GM04504 (cell line): ENCODE data around the gene C4orf36.

ENCODE experiments used
- DNase-seq: peaks from one replicate; pipeline ENCODE4 v3.0.0-alpha.2; 2012; ENCODE audit warnings: low read depth

C4orf36 gene

DNA sequence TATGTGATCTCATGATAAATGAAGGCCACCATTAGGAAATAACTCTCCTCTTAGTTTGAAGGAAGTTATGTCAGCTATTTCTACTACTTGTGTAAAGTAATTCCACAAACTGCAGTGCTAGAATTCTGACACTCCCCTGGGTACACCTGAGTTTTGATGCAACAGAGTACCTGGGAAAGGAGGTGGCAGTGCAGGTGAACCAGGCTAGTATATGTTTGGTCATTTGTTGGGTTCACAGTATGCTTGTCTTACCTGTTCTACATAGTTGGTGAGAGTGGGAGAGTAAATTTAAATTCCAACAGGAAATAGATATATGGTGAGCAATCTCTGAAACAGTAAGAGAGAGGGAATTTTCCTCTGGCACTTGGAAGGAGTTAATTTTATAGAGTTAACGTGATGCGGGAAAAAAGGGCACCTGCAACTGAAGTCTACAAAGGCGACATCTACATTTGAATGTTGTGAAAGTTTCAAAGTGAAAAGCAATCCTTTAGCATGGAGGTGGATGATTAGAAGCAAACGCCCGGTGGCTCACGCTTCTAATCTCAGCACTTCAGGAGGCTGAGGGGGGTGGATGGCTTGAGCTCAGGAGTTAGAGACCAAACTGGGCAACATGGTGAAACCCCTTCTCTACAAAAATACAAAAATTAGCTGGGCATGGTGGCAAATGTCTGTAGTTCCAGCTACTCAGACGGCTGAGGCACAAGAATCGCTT lies 34.7 kb downstream of the C4orf36 start:
- DNase-seq = no peak

DNA sequence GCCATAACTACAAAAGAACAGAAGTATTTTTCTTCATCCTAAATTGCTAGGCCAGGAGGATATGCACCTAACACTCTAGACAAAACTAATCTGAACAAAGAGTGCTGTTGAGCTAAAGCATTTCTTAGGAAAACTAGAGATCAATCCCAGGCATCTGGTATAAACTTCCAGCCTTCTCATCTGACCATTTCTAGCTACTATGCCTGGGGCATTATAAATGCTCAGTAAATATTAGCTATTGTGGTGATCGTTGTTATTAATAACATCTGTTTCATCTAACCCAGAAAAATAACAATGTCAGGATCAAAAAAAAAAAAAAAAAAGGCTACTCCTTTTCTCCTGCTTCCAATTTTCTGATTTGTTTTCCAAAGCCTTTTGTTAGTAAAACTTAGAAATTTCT lies 35.3 kb downstream of the C4orf36 start:
- DNase-seq = no peak

DNA sequence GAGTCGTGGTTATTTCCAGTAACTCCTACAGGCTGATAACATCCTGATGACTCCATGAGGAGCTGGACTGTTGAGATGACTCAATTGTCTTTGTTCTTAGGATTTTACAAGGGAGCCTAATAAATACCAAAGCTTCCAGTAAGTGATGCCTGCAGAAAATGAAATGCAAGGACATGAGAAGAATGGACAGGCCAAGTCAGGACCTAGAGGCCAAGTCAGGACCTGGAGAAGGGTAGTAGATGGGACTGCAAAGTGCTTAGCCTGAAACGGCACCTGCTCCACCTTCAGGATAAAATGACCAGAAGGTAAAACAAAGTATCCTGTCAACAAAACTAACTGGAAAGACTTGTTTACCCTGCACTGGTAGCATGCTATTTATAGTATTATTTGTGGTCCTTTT lies 36.6 kb downstream of the C4orf36 start:
- peak; percentile 62 for DNase-seq

DNA sequence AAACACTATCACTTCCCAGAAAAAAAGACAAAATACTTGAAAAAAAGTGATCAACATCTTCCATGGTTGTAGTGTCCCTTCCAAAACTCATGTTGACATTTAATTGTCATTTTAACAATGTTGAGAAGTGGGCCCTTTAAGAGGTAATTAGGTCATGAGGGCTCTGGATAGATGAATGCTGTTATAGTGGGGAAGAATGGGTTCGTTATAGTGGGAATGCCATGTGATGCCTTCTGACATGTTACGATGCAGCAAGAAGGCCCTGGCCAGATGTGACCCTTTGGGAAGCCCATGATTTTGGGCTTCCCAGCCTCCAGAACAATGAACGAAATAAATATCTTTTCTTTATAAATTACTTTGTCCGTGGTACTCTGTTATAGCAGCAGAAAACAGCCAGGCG lies 39.0 kb downstream of the C4orf36 start:
- no peak for DNase-seq

DNA sequence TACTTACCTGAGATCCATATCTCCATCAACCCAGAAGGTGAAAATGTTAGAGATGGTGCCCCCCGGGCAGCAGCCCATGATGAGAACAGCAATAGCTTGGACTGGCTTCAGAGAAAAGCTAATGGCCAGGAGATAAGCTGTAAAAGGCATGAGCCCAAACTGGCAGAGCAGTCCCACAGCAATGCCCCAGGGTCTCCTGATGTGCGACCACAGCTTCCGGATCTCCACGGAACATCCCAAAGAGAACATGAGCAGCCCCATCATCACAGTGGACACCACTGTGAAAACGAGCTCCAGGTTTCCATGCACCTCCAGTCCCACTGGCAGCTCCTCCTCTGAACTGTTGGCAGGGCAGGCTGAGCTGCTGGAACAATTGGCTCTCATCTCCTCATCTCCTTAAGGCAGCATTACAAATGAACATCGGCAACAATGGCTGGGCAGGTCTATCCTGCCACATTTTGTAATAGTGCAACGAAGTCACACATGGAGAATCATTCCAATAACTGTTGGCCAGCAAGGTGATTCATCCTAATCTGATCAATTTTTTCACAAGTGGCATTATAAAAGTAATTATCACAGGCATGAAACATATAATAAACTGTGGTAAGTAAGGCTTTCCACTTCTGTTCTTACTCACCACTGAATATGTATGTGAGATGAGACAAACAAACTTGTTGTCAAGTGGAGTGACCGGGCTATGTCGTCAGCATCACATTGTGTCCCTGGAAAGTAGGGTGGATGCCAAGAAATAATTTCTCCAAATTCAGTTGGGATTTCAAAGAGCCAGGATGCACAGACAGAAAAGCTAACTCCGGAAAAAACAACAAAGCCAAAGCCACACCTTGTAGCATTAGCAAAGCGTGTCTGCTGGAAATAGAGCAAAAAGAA lies 43.2 kb downstream of the C4orf36 start, which contains the start of gene SLC10A6:
Gene SLC10A6, minus strand, starts transcription at position 653 of the 888 bp plus-strand sequence. Its CDS starts 269 bp downstream, at position 384.
- DNase-seq = no peak

GRCh38 chr4:86848136-86848535 lies 44.1 kb downstream of the C4orf36 start:
- no peak for DNase-seq

DNA sequence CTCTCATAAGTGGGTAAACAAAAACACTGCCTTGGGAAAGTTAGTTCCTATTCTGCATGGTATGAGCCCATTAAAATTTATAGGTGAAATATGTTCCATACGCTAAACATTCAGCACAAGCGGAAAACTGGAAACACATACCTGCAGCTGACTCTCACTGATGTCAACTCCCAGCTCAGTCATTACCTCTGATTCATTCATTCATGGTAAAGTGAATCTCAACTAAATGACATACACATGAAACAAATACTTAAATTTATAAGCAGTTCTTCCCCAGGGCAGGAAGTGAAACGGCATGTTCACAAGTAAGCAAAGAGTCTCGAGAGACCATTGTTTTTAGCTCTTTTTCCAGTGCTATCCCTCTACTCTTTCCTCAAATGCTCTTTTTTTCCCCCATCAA lies 44.7 kb downstream of the C4orf36 start:
- DNase-seq = no peak

DNA sequence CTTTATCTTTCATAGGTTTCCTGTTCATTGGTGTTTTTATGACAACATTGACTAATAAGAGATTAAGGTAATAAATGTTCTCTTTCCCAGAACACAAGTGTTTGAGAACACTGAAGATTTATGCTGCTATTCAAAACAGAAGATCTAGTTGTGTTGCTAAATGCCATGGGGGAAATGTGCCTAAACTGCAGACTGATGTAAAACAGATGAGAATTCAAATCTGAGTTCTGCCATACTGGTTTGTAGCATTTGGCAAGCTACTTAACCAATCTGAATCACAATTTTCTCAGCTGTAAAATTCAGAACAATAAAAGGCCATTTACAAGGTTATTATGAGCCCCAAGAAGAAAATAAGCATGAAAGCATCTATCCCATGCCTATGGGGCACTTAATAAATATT lies 45.3 kb downstream of the C4orf36 start:
- peak; percentile 71 for DNase-seq

DNA sequence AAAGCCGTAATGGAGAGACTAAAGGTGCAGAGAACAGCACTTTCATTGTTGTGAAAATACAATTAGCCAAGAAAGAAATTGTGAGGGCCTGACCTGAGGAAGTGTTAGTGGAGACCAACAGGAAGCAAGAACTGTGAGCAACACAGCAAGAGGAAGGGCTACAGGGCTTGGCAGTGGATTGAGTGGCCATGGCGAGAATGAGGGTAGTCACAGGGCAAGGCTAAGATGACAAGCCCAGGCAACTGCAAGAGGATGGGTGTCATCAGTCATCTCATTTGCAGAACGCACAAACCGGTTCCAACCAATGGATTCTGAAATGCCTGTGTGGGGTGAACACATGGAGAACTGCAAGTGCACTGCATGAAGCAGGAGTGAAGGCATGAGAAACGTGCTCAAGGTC lies 46.6 kb downstream of the C4orf36 start:
- no peak for DNase-seq

GRCh38 chr4:86841309-86841708 lies 50.9 kb downstream of the C4orf36 start:
- no peak for DNase-seq

DNA sequence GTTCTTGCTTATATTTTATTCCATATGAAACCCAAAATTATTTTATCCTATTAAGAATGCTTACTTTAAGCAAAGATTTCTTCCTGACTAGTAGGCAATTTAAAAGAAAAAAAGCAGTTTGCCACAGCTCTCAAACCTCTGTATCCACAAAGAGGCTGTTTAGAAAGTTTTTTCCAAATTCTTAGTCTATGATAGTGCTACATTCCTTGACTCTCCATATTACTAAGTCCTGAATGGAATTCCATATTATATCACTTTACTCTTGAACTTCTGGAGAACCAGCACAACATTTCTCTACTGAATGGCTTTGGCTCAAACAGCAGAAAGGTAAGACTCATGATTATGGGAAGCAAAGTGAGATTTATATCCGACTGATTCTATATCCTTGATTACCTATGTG lies 51.4 kb downstream of the C4orf36 start:
- DNase-seq = no peak

DNA sequence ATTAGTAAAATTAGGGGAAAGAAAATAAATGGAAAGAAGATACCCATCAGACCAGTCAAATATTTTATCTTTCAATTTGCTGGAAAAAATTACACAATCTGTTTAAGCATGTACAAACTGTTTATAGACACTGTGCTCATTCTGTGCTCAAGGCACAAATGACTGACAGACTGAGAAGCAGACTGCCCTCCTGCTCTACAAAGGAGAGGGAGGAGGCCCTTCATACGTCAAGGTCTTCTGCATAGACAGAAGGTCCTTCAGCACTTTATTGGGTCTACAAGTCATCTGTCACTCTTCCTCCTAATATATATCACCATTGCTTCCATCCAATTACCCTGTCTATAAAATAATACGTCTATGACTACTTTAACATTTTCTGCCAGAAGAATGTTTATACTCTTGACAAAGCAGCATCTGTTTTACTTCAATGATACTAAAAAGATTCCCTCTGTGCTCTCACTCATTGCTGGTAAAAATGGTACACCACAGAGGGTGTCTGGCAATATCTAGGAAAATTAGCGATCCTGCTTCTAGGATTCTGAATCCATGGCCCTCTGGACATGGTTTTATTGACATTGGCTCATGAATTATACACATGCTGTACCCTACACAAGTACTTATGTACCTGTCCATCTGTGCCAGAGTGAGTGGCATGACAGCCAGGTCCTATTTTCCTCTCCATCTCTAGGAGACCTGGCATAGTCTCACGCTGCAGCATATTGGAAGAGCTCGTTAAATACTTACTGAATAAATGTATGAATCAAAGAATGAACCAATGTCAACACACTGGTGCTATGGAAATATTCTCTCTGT lies 54.3 kb downstream of the C4orf36 start:
- DNase-seq = no peak

- no peak for DNase-seq
Measured at GRCh38 chr4:86835677-86836076, 56.5 kb downstream of the C4orf36 start.

- peak; percentile 72 for DNase-seq
Measured at GRCh38 chr4:86834901-86835300, 57.3 kb downstream of the C4orf36 start.

- no peak for DNase-seq
Measured at GRCh38 chr4:86833615-86834014, 58.6 kb downstream of the C4orf36 start.

DNA sequence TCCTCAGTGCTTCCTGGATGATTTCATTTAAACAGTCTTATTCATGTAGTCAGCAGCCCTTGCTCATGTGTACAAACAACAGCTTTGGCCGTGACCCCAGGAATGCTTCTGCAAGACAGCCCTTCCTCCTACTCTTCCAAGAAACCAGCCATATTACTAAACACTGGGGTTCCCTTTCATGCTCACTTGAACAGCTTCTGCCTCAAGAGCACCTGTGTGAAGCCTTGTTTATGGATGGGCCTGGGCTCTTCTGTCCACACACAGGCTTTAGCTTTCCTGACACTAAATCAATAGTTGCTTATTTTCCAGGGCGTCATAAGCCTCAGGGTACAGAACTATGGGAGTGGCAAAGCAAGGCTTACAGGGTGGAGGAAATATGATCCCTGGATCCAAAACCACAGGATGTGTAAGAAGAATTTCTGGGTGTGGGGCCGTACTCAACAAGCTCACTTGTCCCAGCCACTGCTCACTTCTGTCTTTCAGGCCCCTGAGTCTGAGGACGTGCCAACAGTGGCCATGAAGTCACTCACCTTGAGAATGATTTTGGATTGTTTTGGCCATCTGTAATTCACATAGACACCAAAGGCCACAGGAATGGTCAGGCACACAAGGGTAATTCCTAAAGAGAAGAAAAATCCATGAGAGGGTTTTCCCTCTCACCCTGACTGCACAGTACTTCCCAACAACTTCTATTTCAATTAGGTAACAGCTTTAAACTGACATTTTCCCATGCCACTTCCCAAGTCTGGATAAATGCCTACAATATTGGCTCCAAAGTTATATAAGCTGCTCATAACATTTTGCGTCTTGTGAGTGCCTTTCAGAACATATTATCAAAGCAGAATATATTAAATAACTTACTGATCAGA lies 60.7 kb downstream of the C4orf36 start:
- peak; percentile 85 for DNase-seq
